Measurements from ENCODE around the gene MORC2. TPM values are rescaled to one million over a fixed set of nuclear protein-coding genes. Genes with fewer than 3 reads are reported as not detected.
A peak's percentile ranks its signal among the peaks of the same experiment; 100 is the strongest.

Gene MORC2
- total and polyA plus RNA-seq, 9 of the 15 experiments (the other 6 are each of a cell fraction or from before 2014, with no cell fraction given), result 3.3 to 34.7 (median 16.7) TPM

- 0 out of 2 replicates have a peak, but pooled peaks have one; percentile 20 for TF ChIP-seq ZBTB40 (IDR thresholded peaks at IDR 0.05)
- TF ChIP-seq ZBTB40 (CRISPR knock-in tag; IDR thresholded peaks at IDR 0.05), result no peak
- no peak for TF ChIP-seq NR4A1 (CRISPR knock-in tag; IDR thresholded peaks at IDR 0.05)
- TF ChIP-seq NR4A1 (tag; IDR thresholded peaks at IDR 0.05), result 0 out of 2 replicates have a peak, but pooled peaks have one; percentile 24
- TF ChIP-seq CEBPB (tag; IDR thresholded peaks at IDR 0.05), result peak; percentile 39; the same call in 1 of the 2 replicates
- TF ChIP-seq ATF6 (CRISPR knock-in tag; IDR thresholded peaks at IDR 0.05), result 0 out of 2 replicates have a peak, but pooled peaks have one; percentile 22
- TF ChIP-seq SOX6 (IDR thresholded peaks at IDR 0.05), result peak; percentile 60; the same call in 1 of the 2 replicates
- TF ChIP-seq KLF13 (tag; IDR thresholded peaks at IDR 0.05; ENCODE audit: borderline replicate concordance, low read depth), result peak; percentile 25; the same call in 1 of the 2 replicates
- peak; percentile 52 for TF ChIP-seq HMGN3 (IDR thresholded peaks at IDR 0.05; ENCODE audit: borderline replicate concordance, extremely low read depth, insufficient read length, low read depth, low read length)
- 0 out of 3 replicates have a peak, but pooled peaks of 1 of the 2 experiments have one; percentile 40 for TF ChIP-seq CBX3 (IDR thresholded peaks at IDR 0.05; ENCODE audit: borderline replicate concordance in 1 of 2, low read length in 2 of 2)
- TF ChIP-seq, protein P1, sequence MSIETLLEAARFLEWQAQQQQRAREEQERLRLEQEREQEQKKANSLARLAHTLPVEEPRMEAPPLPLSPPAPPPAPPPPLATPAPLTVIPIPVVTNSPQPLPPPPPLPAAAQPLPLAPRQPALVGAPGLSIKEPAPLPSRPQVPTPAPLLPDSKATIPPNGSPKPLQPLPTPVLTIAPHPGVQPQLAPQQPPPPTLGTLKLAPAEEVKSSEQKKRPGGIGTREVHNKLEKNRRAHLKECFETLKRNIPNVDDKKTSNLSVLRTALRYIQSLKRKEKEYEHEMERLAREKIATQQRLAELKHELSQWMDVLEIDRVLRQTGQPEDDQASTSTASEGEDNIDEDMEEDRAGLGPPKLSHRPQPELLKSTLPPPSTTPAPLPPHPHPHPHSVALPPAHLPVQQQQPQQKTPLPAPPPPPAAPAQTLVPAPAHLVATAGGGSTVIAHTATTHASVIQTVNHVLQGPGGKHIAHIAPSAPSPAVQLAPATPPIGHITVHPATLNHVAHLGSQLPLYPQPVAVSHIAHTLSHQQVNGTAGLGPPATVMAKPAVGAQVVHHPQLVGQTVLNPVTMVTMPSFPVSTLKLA (conservative IDR thresholded peaks at IDR 0.05), result peak; percentile 10 to 63; a peak in 3 of 4 replicates
Measured at GRCh38 chr22:30968015-30968923, at the start of gene MORC2 (continued).

All from K562 (cell line).